A673 (cell line): ENCODE measurements around the gene IL33. TPM values are rescaled to one million over a fixed set of nuclear protein-coding genes. Genes with fewer than 3 reads are reported as not detected.
A peak's percentile ranks its signal among the peaks of the same experiment; 100 is the strongest.

ENCODE experiments used
- BruUV-seq: library from RNA; stranded (reverse); fragments of 400-500 nt; replicated peaks from 2 replicates; lab custom pipeline; 2021; lab: Mats Ljungman, UMichigan
- CTCF ChIA-PET: fragments of 300-600 bp; sonication (Branson Sonifier 250); formaldehyde crosslinking; loops from one replicate; lab custom pipeline; 2022; ENCODE audit warnings: antibody characterized with exemption; lab: Charles Lee
- POLR2A ChIA-PET: fragments of 300-600 bp; sonication (Branson Sonifier 250); formaldehyde crosslinking; loops from one replicate; lab custom pipeline; 2022; ENCODE audit warnings: antibody characterized with exemption; ENCODE audit not compliant: low non-redundant PET; lab: Charles Lee
- DNase-seq: peaks from one replicate; pipeline ENCODE4 v3.0.0-alpha.2; 2015; ENCODE audit warnings: low spot score
- H3K27ac ChIP-seq: fragments of 200-600 bp; sonication (generic); 2 replicates; pipeline ENCODE4 v1.5.1; 2016; ENCODE audit warnings: mixed run types, low read depth, mild to moderate bottlenecking, mixed read lengths, antibody characterized with exemption, low read length; ENCODE audit not compliant: poor library complexity, severe bottlenecking
- H3K27me3 ChIP-seq: fragments of 200-600 bp; sonication (generic); replicated peaks from 2 replicates; pipeline ENCODE4 v1.6.1; 2017; ENCODE audit warnings: mixed run types, low read depth, mild to moderate bottlenecking, mixed read lengths, antibody characterized with exemption, low read length; ENCODE audit not compliant: insufficient read depth, poor library complexity
- H3K36me3 ChIP-seq: fragments of 200-600 bp; sonication (generic); 2 replicates; pipeline ENCODE4 v1.6.1; 2016; ENCODE audit warnings: mixed run types, mild to moderate bottlenecking, mixed read lengths, antibody characterized with exemption, low read length; ENCODE audit not compliant: insufficient read depth, poor library complexity, severe bottlenecking
- H3K4me1 ChIP-seq: fragments of 200-600 bp; sonication (generic); 2 replicates; pipeline ENCODE4 v1.6.1; 2017; ENCODE audit warnings: mixed run types, mild to moderate bottlenecking, mixed read lengths, antibody characterized with exemption, low read length; ENCODE audit not compliant: insufficient read depth, poor library complexity, severe bottlenecking
- H3K4me3 ChIP-seq: fragments of 200-600 bp; sonication (generic); 2 replicates; pipeline ENCODE4 v1.5.1; 2016; ENCODE audit warnings: low read depth, mixed run types, mild to moderate bottlenecking, mixed read lengths, low read length; ENCODE audit not compliant: poor library complexity, severe bottlenecking
- H3K9me3 ChIP-seq: fragments of 200-600 bp; sonication (generic); 2 replicates; pipeline ENCODE4 v1.6.1; 2016; ENCODE audit warnings: mixed run types, low read depth, mild to moderate bottlenecking, mixed read lengths, antibody characterized with exemption, low read length; ENCODE audit not compliant: poor library complexity, severe bottlenecking
- CTCF ChIP-seq: fragments of 300-800, 200-600 bp; sonication (generic); conservative IDR thresholded peaks from 2 replicates; pipeline ENCODE4 v1.5.1; 2017; ENCODE audit warnings: low read depth, mild to moderate bottlenecking, antibody characterized with exemption, low read length, moderate library complexity, mixed read lengths
- EZH2 ChIP-seq: fragments of 200-600 bp; sonication (generic); IDR thresholded peaks from 2 replicates; pipeline ENCODE4 v1.6.1; 2017; ENCODE audit warnings: borderline replicate concordance, low read depth, mild to moderate bottlenecking, mixed read lengths, antibody characterized with exemption, low read length; ENCODE audit not compliant: poor library complexity, severe bottlenecking
- intact Hi-C: fragments of 100-400 bp; cut with micrococcal nuclease; formaldehyde crosslinking; loops from one replicate; pipeline ENCODE4 v1.10.0; 2022; ENCODE audit not compliant: unreplicated experiment
- total RNA-seq: library from RNA; stranded (reverse); gene quantifications from 2 replicates; pipeline ENCODE4 v1.2.3, GENCODE V29; 2021

IL33 gene
- total RNA-seq, 1 experiment from 2014 or later: 3.3 TPM

GRCh38 chr9:6214434-6214833 lies 1.2 kb upstream of the IL33 start:
- H3K4me1 ChIP-seq: peaks cover 40% of the 10 kb centered on the region
- CTCF ChIA-PET: no interaction called here
- peaks cover 8% of the 10 kb centered on the region for H3K9me3 ChIP-seq
- POLR2A ChIA-PET: no interaction called here
- H3K27ac ChIP-seq: no peak overlapping the region
- no peaks in the 10 kb centered on the region for H3K36me3 ChIP-seq
- no peaks in the 10 kb centered on the region for H3K27me3 ChIP-seq
- DNase-seq: no peak
- H3K4me3 ChIP-seq: no peak overlapping the region
- no TSS peak for BruUV-seq
- no peak for TF ChIP-seq EZH2
- no peak for TF ChIP-seq CTCF
- intact Hi-C loops: no loop called here

- no TSS peak for BruUV-seq
- DNase-seq: peak; percentile 61
Measured at GRCh38 chr9:6214903-6215302, 704 bp upstream of the IL33 start.

GRCh38 chr9:6216002-6216401 lies 395 bp downstream of the IL33 start:
- Histone ChIP-seq H3K4me1 (peaks cover 47% of the 10 kb centered on the region), H3K27ac (no peak overlapping the region), H3K4me3 (peak overlapping the region; percentile 15), H3K36me3 (no peaks in the 10 kb centered on the region), H3K9me3 (no peaks in the 10 kb centered on the region), H3K27me3 (no peaks in the 10 kb centered on the region)
- intact Hi-C loops: no loop called here
- BruUV-seq: no TSS peak
- TF ChIP-seq EZH2 (no peak), CTCF (no peak)
- ChIA-PET CTCF (interaction anchor here (0.6 kb wide), 1 partner anchor 18 kb away, joined by 3 read pairs; no protein-coding TSS in a partner anchor), POLR2A (no interaction called here)
- no peak for DNase-seq

More at GRCh38 chr9:6214903-6215302, 704 bp upstream of the IL33 start:
- TF ChIP-seq EZH2 (no peak), CTCF (no peak)
- CTCF ChIA-PET: no interaction called here
- POLR2A ChIA-PET: no interaction called here
- H3K4me1 ChIP-seq: peaks cover 44% of the 10 kb centered on the region
- peaks cover 4% of the 10 kb centered on the region for H3K9me3 ChIP-seq
- intact Hi-C loops: no loop called here
- H3K4me3 ChIP-seq: no peak overlapping the region
- H3K36me3 ChIP-seq: no peaks in the 10 kb centered on the region
- H3K27ac ChIP-seq: no peak overlapping the region
- no peaks in the 10 kb centered on the region for H3K27me3 ChIP-seq
